Measurements from ENCODE around the gene GPSM3.

GPSM3 gene

DNA sequence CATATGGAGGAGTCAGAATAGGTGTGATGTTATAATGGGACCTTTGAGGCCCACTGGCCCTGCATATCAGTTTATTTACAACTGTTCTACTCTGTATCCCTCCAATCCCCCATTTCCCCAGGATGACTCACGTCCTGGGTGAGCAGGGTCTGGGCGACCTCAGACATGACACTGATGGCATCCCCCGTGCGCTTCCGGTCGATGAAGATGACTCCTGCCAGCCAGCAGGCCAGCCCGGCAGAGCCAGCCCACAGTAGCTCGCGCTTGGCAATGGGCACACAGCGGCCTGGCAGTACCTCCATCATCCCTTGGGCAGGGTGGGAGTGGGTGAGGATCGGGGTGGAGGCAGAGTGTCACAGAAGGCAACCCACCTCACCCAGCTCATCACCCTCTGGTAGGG is 22.1 kb downstream of the GPSM3 start:
- no peak for DNase-seq

DNA sequence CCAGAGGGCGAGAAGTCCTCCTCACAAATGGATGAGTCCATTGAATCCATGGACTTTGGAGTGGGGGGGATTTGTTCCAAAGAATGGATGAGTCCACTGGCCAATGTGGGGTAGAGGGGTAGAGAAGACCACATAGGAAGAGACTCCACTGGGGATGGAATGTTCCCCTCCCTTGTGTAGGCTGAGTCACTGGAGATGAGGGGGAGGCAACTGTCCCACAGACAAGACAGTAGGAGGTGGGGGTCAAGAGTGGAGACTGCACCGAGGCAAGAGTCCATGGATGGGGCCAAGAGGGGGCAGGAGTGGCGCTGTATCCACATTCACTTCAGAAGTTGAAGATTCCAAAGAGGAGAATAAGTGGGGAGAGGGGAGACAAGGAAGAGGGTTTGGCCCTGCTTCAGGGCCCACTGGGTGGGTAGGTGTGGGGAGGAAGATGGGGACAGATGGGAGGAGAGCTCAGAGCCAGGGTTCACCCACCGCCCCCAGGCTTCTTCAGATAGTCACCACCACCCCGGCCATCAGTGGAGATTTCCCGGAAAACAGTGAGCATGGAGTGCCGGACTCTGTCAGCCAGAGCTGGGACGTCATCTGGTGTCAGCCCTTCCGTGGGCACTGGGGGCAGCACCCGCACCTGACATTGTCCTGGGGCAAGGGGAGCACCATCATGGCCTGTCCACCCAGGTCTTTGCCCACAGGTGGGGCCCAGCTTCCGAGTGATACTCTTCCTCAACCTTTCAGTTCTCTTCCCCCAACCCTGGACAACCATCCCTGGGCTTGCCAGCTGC is 23.4 kb downstream of the GPSM3 start:
- no peak for DNase-seq

DNA sequence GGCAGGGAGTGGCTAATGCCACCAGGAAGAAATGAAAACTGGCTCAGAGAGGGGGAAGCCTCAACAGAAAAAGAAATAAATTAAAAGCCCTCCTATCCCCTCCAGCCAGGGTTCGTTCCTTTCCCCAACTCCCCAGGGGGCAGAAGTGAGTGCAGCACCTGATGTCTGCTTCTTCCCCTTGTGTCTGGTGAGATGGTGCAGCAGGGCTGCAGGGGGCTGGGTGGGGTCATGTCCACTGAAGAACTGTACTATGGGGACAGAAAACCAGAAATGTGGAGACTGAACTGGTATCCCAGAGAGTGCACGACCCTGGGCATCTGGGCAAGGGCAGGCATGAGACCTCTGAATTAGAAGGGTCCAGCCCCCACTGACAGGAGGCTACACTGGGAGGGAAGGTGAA is 24.1 kb downstream of the GPSM3 start:
- no peak for DNase-seq

DNA sequence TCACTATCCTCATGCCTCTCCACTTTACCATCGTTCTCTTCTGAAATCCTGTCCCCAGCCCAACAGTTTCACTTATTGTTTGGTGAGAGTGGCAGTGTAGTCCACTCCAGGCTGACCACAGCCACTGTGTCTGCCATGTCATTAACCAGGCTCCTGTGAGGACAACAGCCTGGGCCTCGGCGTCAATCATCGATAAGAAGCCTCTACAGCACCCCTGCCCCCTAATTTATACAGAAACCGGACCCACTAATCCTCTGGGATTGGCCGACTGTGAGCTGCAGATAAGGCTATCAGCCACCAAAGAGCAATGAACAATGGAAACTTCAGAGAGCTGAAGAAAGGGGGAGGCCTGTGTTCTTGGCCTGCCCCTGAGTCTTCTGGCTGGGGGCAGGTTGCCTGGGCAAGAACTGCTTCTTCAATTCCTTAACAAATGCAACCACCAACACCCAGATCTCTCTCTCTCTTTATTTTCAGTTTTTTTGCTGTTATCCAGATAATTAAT is 24.6 kb downstream of the GPSM3 start:
- DNase-seq, result no peak

DNA sequence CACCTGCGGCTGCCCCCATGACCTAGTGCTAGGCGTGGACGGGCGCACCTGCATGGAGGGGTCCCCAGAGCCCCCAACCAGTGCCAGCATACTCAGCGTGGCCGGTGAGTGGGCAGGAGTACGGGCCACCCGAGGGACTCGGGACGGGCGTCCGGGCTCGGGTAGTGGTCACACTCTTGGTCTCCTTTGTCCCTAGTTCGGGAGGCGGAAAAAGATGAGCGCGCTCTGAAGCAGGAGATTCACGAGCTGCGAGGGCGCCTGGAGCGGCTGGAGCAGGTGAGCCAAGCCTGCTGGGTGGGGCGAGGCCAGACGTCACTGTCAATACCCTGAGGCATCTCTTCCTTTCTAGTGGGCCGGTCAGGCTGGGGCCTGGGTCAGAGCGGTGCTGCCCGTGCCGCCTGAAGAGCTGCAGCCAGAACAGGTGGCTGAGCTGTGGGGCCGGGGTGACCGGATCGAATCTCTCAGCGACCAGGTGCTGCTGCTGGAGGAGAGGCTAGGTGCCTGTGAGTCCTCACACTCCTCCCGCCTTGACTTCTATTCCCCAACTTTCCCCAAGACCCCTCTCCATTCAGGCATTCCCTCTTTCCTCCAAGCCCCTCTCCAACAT is 25.2 kb downstream of the GPSM3 start:
- DNase-seq, result no peak

DNA sequence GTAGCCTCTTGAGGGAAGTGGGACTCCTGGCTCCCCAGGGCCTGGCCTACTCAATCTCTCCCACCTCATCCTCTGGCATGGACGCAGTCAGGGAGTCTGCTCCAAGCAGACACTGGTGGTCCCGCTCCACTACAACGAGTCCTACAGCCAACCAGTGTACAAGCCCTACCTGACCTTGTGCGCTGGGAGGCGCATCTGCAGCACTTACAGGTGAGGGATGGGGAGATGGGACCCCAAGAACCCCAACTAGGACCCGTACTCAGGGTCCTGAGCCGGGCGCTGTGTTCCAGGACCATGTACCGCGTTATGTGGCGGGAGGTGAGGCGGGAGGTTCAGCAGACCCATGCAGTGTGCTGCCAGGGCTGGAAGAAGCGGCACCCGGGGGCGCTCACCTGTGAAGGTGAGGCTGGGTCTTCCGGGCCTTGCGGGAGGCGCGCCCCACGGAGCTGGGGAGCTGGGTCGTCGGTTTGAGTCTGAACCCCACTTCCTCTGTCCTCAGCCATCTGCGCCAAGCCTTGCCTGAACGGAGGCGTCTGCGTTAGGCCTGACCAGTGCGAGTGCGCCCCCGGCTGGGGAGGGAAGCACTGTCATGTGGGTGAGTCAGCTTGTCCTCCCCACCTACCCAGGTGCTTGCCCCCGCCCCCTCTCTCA is 25.9 kb downstream of the GPSM3 start:
- DNase-seq, result no peak

DNA sequence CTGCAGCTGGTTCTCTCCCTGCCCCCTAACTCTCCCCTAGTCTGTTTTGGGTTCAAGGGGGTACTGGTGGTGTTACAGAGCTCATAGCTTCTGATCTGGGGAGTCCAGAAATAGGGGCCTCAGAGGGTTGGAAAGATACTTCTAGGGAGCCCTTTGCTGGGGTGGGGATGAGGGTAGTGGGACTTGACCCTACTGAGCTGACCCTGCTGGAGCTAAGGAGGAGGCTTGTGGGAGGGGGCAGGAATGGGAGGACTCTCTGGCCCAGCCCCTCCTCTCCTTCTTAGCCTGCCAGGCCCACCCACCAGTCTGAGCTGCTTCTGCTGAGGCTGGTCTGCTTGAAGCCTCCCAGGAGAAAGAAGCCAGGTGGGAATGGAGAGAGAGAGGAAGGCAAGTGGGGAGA is 28.1 kb downstream of the GPSM3 start, which contains the start of gene EGFL8:
TSS of gene EGFL8 (plus strand) at position 301 of the 400 bp plus-strand sequence. CDS start 1,571 bp downstream, outside the sequence.
- no peak for DNase-seq

DNA sequence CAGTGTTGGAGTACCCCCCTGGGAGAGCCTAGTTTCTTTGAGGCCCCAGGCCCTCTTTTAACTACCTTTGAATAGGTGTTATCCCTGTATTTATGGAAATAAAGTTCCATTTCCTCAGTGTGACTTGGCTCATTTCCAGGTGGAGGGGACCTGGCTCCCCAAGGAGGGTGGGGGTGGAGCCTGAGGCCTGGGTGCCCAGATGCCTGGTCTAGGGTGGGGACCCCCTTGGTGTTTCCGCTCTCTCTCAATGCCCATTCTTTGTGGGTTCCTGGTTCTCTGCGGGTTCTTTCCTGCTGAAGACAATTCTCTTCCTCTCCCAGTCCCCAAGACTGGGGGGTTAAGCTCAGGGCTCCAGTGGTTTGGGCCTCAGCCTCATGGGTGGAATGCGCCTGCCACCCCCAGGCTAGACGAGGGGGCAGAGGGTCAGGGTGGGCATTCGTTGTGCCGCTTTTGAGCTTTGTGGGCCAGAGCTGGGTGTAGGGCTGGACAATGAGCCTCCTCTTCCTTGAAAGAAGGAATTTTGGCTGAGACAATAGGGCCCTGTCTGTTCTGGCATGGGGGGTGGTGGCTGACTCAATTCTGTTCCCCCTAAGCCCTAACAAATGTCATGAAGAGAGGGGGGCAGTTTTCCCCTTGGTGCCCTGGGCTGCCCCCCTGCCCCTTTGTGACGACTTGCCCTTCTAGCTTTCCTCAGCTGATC is 28.7 kb downstream of the GPSM3 start:
- no peak for DNase-seq

DNA sequence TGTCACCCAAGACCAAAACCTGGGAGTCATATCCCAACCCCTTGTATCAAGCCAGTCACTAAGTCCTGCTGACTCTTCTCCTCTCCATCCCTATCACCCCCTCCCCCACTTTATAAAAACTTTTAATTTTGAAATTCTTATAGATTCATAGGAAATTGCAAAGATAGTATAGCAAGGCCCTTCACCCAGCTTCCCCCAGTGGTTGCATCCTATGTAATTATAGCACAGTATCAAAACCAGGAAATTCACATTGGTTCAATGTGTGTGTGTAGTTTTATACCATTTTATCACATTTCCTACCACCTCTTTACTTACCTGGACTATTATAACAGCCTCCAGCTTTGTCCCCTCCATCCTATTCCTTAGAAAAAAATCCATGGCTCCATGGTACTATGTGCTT is 34.4 kb downstream of the GPSM3 start:
- no peak for DNase-seq

DNA sequence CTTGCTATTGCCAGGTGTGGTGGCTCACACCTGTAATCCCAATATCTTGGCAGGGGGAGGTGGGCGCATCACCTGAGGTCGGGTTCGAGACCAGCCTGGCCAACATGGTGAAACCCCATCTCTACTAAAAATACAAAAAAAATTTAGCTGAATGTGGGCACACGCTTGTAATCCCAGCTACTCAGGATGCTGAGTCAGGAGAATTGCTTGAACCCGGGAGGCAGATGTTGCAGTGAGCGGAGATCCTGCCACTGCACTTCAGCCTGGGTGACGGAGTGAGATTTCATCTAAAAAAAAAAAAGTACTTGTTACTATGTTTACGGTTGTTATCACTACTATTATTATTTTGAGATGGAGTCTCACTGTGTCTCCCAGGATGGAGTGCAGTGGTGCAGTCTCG is 35.6 kb downstream of the GPSM3 start:
- DNase-seq, result no peak

DNA sequence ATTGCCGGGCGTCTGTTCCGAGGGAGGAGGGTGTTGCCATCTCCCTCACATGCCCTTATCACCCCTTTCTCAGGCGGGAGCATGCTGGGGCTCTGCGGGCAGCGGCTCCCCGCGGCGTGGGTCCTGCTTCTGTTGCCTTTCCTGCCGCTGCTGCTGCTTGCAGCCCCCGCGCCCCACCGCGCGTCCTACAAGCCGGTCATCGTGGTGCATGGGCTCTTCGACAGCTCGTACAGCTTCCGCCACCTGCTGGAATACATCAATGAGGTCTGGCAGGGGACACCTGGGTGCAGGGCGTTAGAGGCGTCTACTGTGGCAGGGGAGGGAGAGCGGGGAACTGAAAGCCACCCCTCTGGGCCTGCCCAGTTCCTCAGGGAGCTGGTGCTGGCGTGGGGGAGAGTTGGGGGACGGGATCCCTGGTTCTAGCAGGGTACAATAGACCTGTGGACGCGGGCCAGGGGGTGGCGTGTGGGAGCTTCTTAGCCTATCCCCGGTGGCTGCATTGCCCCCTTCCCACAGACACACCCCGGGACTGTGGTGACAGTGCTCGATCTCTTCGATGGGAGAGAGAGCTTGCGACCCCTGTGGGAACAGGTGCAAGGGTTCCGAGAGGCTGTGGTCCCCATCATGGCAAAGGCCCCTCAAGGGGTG is 37.8 kb downstream of the GPSM3 start:
- peak; percentile 57 for DNase-seq

DNA sequence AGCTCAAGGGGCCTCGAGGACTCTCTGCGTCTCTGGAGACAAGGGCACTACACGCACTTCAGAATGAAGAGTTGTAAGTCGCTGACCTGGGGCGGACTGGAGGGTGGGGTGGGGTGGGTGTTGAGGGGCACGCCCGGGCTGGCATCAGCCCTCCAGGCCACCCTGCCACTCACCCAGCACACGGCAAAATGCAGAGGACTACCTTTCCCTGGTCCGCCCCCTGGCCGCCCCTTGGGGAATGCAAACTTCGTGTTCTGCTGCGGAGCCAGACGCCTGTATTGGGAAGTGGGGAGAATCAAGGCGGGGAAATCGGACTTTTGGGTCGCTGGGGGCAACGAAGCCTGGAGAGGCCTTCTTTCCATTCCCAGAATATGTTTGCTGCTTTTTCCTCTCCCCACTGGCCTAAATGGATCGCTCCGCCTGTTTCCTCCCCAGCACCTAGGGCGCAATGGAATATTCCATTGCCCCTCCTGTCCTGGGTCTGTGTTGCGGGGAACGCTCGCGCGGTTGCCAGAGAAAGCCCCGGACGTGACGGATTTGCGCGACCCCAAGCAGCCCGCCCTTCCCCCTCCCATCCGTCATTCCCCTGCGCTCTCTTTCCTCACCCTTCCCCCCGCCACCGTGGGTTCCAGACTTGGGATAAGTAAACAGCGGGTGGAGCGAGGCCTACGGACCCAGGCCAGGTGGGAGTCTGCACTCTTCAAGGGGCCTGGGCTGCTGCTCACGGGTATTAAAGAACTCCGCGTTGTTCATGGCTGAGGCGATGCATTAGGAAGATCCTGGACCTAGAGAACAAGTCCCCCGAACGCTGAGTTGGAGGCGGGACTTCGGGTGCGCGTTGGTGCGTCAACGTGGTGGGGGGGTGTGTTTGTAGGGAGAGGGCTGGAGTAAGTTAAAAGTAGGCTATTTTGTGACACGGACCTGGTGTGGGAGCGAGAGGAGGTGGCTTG is 38.6 kb downstream of the GPSM3 start, which contains the start of gene PPT2:
TSS of gene PPT2 (plus strand) at position 578 of the 950 bp plus-strand sequence. CDS start 454 bp downstream, outside the sequence.
- DNase-seq, result peak; percentile 69

DNA sequence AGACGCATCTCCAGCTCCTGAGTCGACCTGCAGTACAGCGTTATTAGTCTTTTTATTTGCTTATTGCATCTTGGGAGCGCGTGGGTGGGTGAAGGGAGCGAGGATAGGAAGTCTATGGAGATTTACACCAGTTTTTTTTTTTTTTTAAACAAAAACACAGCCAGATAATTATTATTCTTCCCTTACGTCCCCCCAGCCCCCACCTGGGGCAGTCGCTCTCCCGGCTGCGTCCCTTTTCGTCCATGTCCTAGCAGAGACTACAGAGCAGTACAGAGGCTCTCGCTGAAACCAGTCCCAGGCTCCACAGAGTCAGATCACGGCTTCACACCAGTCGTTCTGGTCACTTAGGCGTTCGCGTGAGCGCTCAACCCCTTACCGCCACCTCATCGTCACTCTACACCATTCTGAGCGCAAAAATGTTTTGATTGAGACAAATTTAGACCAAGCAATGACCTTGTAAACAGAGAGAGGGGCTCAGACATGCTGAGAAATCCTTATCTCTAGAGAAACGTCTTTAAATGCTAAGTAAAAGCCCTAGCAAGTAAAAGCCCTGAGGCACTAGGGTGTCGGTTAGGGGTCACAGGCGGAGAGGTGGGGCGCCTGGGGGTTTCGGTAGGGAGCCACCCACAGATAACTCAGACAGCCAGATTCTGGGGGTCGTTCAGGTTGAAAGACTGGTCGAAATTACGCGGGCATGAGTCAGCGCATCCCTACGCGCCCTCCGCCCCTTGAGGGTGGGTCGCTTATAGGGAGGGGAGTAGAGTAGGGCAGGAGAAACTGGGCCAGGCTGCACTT is 39.5 kb downstream of the GPSM3 start:
- DNase-seq, result no peak

DNA sequence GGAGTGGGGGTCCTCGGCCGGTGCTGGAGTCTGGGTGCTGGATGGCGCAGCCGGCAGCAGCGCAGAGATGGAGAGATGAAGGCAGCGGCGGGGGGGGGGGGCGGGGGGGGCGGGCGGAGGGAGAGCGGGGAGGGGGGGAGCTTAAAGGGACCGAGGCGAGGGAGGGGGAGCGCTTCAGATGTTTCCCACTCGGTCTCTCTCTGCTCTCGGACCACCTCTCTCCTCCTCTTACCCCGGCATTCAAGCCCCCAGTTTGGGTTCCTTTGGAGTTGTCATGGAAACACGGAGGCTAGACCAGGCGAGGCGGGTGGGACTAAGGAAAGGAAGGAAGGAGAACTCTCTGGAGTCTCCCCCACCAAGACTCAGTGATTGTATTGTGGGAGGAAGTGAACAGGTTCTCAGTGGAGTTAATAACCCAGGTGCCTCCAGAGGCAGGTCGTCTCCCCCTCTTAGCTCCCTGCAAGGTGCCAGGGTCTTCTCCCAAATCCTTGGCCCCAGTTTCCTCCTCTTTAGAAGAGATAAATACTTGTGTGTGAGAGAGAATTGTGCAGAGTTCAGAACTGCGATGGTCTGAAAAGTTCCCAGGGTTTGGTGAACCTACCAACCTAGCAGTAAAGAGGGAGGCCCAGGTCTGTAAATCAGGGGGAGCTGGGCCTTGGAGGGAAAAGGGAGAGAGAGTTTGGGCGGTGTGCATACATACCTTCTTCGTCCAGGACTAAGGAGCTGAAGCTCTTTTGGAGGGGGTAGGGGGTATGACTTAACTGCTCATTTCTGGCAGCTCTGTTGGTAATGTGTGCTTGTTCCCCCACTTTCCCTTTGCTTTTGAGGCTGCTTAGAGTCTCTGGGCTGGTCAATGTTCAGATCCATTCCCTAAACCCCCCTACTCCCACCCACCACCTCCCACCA is 40.3 kb downstream of the GPSM3 start, which contains the start of gene PRRT1:
TSS of gene PRRT1 (minus strand) at position 77 of the 906 bp plus-strand sequence. CDS start 112 bp downstream, outside the sequence.
- no peak for DNase-seq

DNA sequence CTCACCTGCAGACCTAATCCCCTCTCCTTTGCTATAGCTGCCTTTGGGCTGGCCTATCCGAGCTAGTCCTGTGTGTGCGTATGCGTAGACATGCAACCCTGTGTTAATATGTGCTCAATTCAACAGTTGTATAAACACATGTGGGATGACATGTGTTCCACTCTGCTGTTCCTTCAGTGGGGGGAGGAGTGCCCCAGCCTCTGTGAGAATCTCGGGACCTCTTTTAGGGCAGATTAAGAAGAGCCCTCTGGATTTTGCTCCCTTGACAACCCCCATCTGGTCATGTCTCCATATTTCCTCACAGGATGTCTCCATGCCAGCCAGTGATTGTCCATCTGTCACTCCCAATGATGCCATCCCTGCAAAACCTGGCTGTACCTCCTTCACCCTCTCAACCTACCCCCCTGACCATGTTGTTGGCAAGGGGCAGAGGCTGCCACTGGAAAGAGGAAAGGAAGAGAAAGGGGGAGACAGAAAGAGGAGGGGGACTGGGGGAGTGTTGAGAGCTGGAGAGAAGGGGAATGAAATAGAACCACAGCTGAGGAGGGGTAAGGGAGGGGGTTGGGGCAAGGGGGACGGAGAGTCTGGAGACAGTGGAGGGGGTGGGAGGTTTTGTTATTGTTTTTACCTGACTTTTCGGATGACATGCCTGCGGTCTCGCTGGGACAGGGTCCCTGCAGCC is 41.1 kb downstream of the GPSM3 start:
- no peak for DNase-seq

DNA sequence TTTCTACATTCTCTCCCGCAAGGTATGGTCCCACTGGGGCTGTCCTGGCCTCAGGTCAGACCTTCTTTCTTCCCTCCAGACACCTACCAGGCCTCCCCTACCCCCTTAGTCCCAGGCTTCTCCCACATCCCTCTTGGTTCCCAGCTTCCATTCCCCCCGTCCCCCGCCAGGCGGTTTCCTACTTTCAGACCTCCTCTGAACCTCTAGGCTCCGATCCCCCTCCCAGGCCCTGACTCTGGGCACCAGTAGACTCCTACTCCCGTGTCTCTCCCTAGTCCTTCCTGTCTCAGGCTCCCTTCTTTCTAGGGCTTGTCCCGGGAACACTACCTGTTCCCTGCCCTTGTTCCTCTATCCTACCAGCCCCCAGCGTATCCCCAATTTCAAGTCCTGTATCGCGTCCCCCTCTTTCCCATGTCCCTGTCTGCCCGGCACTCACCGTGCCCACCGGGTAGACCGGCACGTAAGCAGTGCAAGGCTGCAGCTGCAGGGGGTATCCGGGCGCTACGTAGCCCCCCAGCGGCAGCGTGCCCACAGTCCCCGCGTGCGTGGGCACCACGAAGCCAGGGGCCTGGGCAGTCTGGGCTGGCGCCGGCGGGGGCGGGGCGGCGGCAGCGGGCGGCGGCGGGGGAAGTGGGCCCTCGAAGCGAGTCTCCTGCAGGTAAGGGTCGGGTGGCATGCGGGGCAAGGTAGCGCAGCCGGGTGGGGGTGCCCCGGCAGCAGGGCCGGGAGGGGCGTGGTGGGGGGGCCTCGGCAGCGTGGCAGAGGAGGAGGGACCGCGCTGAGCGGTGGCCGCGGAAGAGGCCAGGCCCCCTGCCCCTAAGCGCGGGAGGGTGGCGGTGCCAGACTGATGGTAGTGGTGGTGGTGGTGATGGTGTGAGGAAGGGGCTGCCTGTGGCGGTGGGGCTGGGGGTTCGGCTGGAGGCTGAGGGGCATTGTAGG is 42.2 kb downstream of the GPSM3 start:
- no peak for DNase-seq

DNA sequence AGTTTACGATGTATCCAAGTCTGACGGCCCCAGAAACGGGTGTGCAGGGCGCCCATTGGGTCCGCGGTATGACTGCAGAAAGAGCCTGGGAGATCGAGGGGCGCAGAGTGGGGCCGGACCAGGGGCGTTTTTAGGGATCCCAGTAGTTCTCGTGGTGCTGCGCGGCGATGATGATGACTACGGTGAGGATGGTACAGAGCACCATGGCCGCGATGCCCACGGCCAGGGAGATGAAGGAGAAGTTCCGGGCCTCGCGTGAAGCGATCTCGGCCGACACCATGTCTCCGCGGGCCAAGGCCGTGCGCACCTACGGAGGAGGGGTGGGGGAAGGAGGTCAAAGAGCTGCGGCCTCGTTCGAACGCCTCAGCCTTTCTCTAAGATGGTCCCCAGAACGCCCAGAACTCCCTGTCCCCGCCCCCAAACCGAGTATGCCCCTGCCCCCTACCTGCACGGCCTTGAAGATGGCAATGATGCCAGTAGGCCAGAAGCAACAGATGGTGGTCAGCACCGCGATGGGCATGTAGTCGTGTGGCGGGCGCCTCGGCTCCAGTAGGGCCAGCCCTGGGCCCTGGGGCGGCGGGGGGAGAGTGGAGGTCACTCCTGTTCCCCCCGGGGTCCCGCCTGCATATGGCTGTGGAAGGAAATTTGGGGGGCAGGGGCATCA is 43.2 kb downstream of the GPSM3 start:
- no peak for DNase-seq
